ENCODE data around the gene MLN.
"Not testable (repeated sequence)": the region's sequence is repeated elsewhere in the genome, so short reads cannot be mapped to it uniquely, and the experiment has no call there.

The MLN gene

DNA sequence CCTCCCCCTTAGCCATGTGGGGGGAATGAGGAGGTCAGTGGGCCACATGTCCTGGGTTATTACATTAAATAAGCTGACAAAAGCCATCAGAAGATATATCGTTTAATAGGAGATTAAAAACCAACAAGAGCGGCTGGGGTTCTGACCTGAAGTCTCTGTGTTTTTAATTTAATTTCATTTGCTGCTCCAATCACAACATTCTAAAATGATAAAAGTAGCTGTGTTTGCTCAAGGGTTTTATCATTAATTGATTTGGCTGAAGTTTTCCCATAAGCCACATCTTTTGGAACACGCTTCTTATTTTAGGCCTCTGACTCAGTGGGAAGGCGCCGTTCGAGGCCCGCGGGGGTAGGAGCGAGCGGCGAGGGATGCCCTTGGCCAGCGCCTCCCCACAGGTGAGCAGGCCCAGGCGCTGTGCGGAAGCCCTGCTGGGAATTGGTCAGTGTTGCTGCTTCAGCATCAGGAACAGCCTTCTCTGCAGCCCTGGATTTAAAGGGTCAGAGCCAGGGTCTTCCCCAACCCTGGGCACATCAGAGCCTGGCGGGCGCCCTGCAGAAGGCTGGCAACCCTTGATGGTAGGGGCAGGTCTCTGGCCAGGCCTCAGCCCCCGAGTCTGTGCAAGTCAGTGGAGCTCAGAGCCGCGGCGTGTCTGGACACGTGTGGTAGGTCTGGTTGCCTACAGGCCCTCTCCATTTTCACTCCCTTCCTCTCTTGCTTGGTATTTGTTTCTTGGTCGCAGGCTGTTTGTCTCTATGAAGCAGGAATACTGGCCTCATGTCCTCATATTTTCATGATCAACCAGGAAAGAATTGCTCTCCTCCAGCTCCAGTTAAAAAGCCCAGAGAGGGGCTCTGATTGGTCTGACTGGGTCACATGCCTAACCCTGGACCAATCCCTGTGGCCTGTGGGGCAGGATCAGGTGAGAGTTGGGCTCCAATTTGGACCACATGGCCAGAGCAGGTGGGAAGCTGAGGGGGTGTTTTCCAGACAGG lies 30.9 kb upstream of the MLN start:
- no peak for DNase-seq (ENCODE audit: low read depth)

GRCh38 chr6:33833599-33833998 lies 29.8 kb upstream of the MLN start:
- no peak for DNase-seq (ENCODE audit: low read depth)

- not testable (repeated sequence) for DNase-seq (ENCODE audit: low read depth)
These were observed 29.0 kb upstream of the MLN start for GRCh38 chr6:33832831-33833230.

DNA sequence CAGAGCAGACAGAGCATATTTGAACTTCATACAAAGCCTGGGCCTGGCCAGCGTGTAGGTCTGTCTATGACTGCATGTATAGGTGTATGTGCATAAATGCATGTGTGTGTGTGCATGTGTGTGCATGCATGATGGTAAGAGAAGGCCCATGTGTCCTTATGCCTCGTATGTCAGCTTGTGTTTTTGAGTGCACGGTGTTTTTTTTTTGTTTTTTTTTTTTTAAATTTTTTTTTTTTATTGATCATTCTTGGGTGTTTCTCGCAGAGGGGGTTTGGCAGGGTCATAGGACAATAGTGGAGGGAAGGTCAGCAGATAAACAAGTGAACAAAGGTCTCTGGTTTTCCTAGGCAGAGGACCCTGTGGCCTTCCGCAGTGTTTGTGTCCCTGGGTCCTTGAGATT lies 27.9 kb upstream of the MLN start:
- not testable (repeated sequence) for DNase-seq (ENCODE audit: low read depth)

DNA sequence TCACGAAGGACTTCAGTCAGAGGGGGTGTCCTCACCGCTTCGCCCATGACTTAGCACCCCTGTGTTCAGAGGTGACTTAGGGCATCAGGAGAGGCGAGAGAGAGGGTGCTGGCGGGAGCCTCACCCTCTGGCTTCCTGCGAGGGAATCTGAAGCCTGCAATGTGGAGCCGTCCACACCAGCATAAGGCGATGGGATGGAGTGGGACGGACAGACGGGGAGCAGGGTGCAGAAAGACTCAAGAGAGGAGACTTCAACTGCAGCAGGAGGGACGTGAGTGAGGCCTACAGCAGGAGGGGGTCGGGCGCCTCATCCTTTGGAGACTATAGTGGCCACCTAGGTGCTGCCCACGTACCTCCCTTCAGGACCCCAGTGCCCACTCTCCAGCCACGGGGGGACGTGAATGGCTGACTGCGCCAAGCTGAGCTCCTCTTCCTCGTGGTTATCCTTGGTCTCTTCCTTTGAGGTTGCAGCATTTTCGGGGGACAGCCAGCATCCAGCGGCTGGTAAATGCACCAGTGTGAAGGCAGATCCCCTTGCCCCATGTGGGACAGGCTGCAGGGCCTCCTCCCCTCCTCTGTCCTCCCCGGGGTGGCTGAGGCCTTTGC lies 26.9 kb upstream of the MLN start:
- no peak for DNase-seq (ENCODE audit: low read depth)

GRCh38 chr6:33828764-33829731 lies 25.2 kb upstream of the MLN start:
- DNase-seq (ENCODE audit: low read depth), result no peak

GRCh38 chr6:33828452-33828763 lies 24.6 kb upstream of the MLN start:
- DNase-seq (ENCODE audit: low read depth), result no peak

DNA sequence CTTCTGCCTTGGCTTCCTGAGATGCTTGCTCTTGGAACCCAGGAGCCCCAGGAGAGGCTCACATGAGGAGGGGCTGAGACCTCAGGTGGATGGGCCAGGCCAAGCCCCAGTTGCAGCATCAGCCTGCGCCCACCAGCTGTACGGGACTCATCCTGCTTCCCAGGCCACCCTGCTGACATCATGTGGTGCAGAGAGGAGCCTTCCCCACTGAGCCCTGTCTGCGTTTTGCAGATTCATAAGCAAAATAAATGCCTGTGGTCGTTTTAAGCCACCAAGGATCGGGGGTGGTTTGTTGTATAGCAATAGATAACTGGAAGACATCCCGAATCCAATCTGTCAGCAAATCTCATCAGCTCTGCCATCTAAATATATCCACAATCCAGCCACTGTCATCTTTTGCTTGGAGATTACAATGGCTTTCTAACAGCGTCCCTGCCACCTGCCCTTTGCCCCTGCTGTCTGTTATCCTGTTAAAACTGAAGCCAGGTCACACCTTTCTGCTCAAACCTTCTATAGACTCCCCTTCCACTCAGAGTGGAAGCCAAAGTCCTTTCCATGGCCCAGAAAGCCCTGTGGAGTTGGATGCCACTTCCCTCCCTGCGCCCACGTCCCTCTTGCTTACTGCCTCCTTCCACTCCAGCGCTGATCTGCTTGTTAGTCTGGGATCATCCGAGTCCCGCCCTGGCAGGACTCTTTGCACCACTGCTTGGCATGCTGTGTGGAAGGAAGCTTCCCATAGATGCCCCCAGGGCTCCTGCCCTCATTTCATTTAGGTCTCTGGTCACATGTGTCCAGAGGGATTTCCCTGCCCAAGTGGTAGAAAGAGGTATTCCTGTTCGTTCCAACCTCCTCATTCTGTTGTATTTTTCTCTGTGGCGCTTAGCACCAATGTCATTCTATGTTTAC lies 24.0 kb upstream of the MLN start:
- DNase-seq (ENCODE audit: low read depth), result no peak

DNA sequence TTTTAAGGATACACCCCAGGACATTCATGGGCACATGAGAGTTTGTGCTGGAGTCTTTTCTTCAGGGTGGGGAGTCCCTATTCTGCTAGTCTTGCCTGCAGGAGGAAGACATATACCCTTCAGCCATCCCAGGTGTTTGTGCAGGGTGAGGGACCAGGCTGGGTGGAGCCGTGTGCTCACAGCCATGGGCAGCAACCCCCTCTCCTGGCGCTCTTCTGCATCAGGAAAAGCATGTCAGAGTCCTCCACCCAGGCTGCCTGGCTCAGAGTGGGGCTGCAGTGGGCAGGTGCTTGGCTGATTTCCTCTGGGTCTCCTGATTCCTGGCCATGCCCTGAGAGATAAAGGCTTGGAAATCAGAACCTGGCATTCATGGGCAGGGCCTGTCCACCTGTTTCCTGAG lies 22.7 kb upstream of the MLN start:
- DNase-seq (ENCODE audit: low read depth), result no peak

- no peak for DNase-seq (ENCODE audit: low read depth)
These were observed 20.8 kb upstream of the MLN start for GRCh38 chr6:33824461-33825154.

- no peak for DNase-seq (ENCODE audit: low read depth)
These were observed 20.0 kb upstream of the MLN start for GRCh38 chr6:33823806-33824205.

DNA sequence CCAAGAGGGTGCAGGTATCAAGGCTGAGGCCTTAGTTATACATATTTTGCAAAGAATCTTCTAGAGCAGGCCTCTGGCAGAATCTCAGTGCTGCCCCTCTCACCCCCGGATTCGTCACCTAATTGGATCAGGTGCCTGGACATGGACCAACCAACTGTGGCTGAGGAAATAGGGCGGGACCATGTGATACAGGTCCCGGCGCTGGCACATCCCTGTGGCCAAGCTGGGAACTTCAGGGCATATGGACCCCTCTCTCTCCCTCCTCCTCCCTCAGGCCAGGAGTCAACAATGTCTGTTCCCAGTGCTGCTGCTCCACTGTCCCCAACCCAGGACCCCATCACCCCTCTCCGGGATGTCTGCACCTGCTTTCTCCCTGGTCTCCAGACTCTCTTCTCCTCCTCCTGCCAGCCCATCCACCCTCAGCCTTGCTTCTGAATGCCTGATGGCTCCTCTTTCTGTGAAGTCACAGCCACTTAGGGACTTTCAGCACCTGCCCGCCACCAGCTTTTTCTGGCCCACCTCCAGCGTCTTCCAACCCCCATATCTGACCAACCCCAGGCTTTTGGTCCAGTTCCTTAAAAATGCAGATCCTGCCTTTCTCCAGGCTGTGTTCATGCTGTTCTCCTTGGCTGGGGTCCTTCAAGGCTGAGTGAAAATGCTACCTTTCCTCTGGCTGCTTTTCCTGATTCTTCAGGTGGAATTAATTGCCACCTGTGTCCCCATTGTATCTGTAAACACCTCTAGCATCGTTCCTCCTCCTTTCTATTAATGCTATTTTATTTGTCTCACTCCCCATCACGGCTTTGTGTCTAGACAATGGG lies 19.0 kb upstream of the MLN start:
- DNase-seq (ENCODE audit: low read depth), result no peak

GRCh38 chr6:33820784-33821520 lies 17.1 kb upstream of the MLN start:
- no peak for DNase-seq (ENCODE audit: low read depth)

DNA sequence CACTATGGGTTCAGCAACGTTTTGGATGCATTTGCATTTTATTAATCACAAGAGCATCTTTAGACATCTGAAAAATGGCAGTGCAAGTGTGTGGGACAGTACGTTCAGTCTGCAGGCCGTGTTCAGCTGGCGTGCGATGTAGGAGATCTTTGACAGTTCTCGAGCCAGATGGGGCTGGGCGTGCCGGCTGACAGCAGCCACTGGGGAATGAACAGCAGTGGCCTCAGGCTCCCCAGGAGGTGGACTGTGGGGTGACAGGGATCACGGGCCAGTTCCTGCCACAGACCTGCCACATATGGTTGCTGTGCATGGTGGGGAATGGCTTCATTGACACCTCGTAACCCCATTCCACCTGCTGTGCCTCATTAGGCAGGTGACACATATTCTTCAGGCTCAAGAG lies 16.4 kb upstream of the MLN start:
- no peak for DNase-seq (ENCODE audit: low read depth)

DNA sequence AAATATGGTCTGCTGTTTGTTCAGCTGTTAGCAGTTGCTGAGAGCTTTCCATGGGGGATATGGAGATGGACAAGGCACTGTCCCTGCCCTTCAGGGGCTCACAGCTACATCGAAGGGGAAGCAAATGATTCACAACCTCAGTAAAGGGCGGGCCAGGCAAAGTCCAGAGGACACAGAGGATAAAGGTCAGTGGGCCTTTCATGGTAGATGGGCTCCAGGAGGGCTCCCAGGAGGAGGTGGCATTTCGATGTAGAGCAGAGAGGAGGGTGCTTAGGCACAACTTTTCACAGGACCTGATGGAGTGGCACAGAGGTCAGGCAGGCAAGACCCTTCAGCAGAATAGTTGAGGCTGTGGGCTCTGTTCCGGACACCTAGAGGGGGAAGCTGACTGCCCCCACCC lies 15.2 kb upstream of the MLN start:
- DNase-seq (ENCODE audit: low read depth), result no peak

DNA sequence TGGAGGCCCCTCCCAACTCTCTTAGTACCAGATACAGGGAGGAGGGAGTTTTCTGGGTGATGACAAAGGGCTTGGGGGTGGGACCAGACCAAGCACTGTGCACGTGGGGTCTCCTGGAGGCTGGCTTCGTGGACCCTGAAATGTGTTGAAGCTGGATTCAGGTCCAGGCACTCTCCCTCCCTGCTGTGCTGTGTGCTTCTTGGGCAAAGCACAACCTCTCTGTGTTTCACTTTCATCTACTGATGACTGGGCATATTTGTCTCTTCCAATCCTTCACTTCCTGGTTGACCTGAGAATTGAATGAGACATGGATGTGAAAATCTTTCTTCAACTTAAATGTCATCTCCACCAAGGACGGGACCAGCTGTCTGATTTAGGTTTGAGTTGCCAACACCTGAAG lies 14.5 kb upstream of the MLN start:
- no peak for DNase-seq (ENCODE audit: low read depth)

GRCh38 chr6:33817489-33817888 lies 13.7 kb upstream of the MLN start:
- DNase-seq (ENCODE audit: low read depth), result no peak

DNA sequence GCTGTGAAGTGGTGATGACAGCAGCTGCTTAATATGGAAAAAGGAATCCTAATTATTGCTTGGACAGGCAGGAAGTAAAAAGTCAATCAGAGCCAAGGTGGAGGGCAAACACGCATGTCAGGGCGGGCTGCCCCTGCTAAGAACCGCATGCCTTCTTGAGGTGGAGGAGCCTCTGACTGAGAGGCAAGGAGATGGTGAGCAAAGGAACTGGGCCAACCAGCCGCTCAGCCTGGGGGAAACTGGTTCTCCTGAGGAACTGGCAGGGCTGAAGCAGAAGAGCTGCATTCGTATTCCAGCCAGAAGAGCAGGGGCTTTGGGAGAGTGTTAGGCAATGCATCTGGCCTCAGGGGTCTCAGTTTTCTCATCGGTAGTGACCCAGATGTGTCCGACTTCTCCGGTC lies 13.1 kb upstream of the MLN start:
- DNase-seq (ENCODE audit: low read depth), result no peak

DNA sequence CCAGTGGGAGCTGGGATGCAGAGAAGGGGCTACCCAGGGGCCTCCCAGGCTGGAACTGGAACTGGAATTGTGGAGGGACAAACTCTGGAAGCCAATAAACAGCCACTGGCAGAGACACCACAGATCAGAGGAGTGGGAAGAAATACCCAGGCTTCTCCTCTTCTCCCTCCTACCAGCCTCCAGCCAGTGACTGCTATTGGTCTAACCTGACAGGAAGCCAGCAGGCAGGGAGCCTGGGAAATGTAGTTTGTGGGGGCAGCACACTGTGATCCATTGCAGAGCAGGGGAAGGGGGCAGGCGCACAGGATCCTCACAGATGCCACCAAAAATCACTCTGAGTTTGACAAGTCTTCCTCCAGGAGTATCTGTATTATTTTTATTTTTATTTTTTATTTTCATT lies 12.1 kb upstream of the MLN start:
- no peak for DNase-seq (ENCODE audit: low read depth)
